Measurements from ENCODE around the gene SPESP1.

Gene SPESP1

GRCh38 chr15:68930268-68931022 lies at the start of gene SPESP1:
SPESP1 (plus strand) TSS chr15:68930525; CDS start chr15:68930654, 129 bp downstream.
- no peak for DNase-seq (ENCODE audit: low read depth)

DNA sequence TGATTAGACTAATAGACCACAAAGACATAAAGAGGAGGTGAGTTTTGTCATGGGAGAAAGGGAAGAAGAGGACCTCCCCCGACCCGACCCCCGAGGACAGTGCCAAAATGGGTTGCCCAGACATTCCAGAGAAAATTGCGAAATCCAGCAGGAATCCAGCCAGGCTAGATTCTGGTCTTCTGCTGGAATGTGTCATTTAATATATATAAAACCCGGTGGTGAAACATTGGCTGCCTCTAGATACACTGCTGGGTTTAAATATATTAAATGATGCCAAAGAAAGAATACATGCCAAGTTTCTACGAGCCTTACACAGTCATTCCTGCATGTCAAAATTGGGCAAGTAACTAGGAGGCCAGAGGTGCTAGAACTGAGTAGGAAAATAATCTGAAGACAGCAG lies 45.3 kb upstream of the SPESP1 start:
- DNase-seq (ENCODE audit: low read depth) = peak; percentile 42

GRCh38 chr15:68887120-68887519 lies 43.2 kb upstream of the SPESP1 start:
- no peak for DNase-seq (ENCODE audit: low read depth)

DNA sequence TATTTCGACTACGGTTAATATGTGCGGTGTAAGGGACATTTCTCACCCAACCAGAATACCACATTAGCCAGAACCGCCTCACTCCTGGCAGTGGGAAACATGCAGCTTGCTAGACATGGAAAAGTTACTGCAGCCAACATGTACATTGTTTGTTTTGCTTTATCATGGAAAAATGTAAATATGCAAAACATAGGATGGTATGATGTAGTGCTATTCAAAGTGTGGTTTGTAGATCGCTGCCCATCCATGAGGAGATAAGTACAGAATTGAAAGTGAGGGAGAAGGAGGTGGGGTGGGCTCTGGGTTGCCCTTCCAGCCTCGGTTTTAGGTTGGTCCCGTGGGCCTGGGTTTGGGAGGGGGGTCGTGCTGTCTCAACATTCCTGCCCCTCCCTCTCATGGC lies 42.5 kb upstream of the SPESP1 start:
- no peak for DNase-seq (ENCODE audit: low read depth)

DNA sequence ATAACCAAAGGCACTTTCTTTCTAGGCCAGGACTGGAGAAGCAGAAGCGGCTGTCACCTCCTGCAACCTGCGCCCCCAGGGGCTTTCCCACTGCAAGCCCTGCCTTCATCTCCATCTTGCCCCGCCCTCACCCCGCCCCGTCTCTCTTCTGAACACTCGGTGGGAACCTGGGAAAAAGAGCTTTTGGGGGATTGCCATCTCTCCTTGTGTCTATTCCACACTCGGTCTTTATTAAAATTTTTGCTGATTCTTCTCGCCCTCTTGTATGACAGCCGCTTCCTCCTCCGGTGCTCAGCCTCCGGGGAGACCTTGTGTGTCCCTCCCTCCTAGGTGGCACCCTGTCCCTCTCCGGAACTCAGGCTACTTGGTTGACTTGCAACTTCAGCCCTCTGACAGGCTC lies 41.9 kb upstream of the SPESP1 start:
- DNase-seq (ENCODE audit: low read depth) = no peak

- no peak for DNase-seq (ENCODE audit: low read depth)
Measured at GRCh38 chr15:68894208-68894607, 36.1 kb upstream of the SPESP1 start.

DNA sequence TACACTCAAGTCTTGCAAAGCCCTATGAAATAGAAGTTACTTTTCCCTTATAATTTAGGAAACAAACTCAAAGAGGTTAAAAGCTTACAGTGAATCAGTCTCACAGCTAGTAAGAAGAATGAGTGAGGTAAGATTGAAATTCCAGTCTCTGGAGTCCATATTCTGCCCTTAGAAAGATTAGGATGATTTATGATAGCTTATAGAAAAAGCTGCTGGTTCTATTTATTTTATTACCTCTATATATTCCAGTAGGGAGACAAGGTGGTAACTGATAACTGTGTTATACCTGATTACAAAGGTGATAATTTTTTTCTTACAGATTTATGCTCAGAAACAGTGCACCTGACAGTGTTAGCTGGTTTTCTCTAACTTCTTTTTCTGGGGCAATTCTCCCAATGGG lies 34.1 kb upstream of the SPESP1 start:
- DNase-seq (ENCODE audit: low read depth) = no peak

GRCh38 chr15:68897016-68897415 lies 33.3 kb upstream of the SPESP1 start:
- DNase-seq (ENCODE audit: low read depth) = no peak

- no peak for DNase-seq (ENCODE audit: low read depth)
Measured at GRCh38 chr15:68900027-68900426, 30.3 kb upstream of the SPESP1 start.

DNA sequence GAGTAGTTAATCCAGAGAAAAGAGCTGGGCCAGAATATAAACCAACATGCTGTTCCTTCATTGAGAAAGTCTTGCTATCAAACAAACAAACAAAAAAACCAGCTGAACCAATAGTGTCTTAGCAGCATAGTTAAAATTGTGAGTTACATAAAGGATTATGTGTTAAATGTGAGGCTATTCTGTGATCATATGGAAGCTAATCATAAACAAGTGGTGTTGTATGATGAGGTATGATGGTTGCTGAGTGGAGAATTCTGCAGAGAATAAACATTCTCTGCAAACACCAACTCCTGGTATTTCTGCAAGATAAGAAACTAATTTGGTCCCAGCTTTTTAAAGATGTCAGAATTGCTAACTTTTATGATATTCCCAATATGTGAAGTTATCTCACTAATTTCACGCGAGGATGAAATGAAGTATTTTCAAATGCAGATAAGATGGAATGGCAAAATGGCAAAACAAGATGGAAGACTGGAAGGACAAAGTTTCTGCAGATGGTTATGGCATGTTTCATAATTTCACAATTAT lies 22.9 kb upstream of the SPESP1 start:
- DNase-seq (ENCODE audit: low read depth) = no peak

GRCh38 chr15:68909601-68910100 lies 20.7 kb upstream of the SPESP1 start:
- no peak for DNase-seq (ENCODE audit: low read depth)

DNA sequence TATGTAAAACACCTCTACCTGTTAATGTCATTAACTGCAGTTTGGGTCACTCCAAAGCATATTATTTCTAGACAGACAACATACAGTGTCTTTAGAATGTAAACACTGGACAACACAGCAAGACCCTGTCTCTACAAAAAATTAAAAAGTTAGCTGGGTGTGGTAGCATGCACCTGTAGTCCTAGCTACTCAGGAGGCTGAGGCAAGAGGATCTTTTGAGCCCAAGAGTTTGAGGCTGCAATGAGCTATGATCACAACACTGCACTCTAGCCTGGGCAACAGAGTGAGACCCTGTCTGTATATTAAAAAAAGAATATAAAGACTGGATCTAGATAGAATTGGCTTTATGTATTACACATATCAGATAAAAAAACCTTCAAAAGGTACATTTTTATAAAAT lies 20.0 kb upstream of the SPESP1 start:
- no peak for DNase-seq (ENCODE audit: low read depth)

DNA sequence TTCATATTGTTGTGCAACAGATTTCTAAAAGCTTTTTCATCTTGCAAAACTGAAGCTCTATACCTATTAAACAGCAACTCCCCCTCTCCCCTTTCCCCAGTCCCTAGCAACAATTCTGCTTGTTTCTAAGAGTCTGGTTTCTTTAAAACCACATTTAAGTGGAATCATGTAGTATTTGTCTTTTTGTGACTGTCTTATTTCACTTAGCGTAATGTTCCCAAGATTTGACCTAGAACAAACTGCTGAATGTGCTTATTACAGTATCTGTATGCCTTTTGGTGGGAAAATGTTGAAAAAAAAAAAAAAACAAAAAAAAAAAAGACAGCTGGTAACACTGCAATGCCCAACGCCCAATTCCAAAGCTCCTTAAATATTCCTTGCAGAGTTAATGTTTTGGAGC lies 19.5 kb upstream of the SPESP1 start:
- DNase-seq (ENCODE audit: low read depth) = no peak

GRCh38 chr15:68921926-68922325 lies 8.4 kb upstream of the SPESP1 start:
- DNase-seq (ENCODE audit: low read depth) = no peak

GRCh38 chr15:68924866-68925560 lies 5.3 kb upstream of the SPESP1 start:
- peak; percentile 57 for DNase-seq (ENCODE audit: low read depth)

DNA sequence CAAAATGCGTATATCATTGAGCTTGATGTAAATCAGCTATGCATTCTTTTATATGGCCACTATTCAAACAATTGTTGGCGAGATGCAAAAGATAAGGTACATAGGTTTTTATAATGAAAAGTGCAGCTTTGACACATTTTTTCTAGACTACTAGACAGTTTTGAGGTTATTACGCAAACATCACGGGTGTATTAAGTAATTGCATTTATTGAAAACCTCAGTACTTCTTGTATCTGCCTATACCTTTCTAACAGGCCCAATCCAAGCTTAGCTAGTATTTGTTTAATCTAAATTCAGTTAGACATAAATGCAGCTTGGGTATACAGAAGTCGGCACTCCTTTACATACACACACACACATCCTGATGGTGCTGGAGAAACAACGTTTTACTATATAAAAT lies 2.7 kb downstream of the SPESP1 start:
- no peak for DNase-seq (ENCODE audit: low read depth)

GRCh38 chr15:68934341-68934740 lies 4.0 kb downstream of the SPESP1 start:
- no peak for DNase-seq (ENCODE audit: low read depth)

GRCh38 chr15:68935400-68935937 lies 5.1 kb downstream of the SPESP1 start:
- no peak for DNase-seq (ENCODE audit: low read depth)

- no peak for DNase-seq (ENCODE audit: low read depth)
Measured at GRCh38 chr15:68939501-68939900, 9.2 kb downstream of the SPESP1 start.

DNA sequence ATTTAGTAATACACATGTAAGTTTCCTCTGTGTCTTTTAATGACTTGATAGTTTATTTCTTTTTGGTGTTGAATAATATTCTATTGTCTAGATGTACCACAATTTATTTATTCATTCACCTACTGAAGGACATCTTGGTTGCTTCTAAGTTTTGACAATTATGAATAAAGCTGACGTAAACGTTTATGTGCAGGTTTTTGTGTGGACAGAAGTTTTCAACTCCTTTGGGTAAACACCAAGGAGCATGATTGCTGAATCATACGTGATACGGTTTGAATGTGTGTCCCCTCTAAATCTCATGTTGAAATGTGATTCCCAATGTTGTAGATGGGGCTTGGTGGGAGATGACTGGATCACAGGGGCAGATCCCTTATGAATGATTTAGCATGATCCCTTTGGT lies 21.5 kb downstream of the SPESP1 start:
- no peak for DNase-seq (ENCODE audit: low read depth)

DNA sequence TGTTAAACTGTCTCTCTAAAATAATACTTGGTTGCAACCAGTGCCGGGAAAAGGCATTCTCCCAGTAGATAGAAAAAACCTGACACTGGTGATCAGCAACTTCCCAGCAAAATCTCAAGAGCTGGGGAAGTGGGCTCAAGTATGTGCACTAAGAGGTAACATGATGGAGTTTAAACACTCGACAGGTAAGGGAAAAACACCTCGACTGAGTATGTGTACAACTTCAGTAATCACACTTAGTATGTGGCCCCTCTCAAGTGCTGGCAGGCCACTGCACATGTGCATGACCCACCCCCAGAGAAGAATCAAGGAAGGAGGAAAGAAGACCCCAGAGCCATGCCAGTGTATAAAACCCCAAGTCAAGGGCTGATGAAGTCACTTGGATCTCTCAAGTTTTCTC lies 27.4 kb downstream of the SPESP1 start:
- DNase-seq (ENCODE audit: low read depth) = no peak

GRCh38 chr15:68958597-68958996 lies 28.3 kb downstream of the SPESP1 start:
- DNase-seq (ENCODE audit: low read depth) = no peak

GRCh38 chr15:68962465-68962864 lies 32.1 kb downstream of the SPESP1 start:
- no peak for DNase-seq (ENCODE audit: low read depth)

All from HS-27A (cell line).